ENCODE measurements around the gene CPLX4. TPM values are rescaled to one million over a fixed set of nuclear protein-coding genes. Genes with fewer than 3 reads are reported as not detected.

The CPLX4 gene, protein sequence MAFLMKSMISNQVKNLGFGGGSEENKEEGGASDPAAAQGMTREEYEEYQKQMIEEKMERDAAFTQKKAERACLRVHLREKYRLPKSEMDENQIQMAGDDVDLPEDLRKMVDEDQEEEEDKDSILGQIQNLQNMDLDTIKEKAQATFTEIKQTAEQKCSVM
- not detected for total RNA-seq

DNA sequence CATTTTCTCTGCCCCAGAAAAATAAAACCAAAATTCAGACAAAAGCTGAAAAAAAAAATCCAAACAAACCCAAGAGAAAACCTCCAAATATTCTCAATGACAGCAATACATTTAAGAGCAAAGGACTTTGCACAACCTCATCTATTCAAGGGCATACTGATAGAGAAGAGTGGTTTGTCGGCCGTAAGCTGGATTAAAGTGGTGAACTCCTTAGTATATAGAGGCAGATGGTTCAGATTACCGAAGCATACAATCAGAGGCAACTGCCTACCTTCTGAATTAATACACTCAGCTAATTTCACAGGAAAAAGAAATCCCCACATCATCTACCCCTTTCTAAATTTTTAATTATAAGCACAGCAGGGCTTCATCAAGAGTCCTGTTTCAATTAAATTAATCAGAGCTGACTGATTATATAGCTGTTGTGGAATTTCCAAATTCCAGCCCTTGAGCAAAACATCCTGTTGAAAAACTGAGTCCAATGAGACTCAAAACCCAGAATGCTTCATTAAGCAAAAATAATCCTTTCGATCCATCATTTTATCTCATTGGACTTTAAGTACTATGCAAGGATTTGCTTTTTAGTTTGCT, at the start of gene CPLX4:
Gene CPLX4, minus strand, starts transcription at position 190 of the 591 bp plus-strand sequence. Its CDS starts 187 bp downstream, at position 3.

GRCh38 chr18:59358712-59359575, 40.5 kb upstream of the CPLX4 start, which contains the start of gene LMAN1:
TSS of gene LMAN1 (minus strand) at chr18:59359265. CDS start at chr18:59359244, 21 bp downstream.

DNA sequence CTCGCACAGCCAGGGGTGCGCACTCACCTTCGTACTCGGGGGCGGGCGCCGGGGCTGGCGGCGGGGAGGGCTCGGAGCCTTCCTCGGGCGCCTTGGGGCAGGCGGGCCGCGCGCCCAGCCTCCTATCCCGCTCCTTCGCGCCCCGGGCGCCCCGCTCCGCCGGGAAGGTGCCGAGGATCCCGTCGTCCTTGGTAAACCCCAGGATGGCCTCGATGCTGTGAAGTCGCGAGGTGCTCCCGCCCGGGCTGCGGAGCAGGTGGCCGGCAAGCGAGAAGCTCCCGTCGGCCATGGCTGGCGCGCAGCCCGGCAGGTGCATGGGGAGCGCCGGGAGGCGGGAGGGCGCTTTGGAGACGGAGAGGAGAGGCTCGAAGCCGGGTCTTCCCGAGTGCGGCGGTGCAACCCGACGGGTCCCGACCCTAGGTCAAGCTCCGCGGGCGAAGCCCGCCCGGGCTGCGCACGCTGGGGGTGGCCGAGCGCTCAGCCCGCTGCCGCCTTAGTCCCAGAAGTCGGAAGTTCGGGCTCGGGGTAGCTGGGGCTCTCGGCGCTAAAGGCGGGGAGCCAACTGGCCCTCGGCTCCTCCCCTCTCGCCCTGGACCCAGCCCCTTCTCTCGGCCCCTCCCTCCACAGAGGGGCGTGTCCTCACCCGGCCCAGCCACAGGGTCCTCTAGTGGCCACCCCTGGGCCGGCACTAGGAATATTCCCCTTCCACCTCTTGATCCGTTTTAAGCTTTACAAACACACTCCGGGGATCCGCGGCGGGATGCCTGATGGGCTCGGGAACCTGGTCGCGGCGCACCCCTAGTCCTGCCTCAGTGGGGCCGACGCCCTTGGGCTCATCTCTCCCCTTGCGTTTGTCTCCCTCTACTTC, 45.3 kb downstream of the CPLX4 start, which contains the start of gene RAX:
Gene RAX, minus strand, starts transcription at position 564 of the 868 bp plus-strand sequence. Its CDS starts 248 bp downstream, at position 316.

Other genes with a start within 250 kb of the CPLX4 start
- gene SEC11C, start 178.8 kb downstream of the CPLX4 start, total RNA-seq = 10 to 100 TPM; 38.6 to 43.0 TPM
- not detected for gene GRP, start 98.5 kb downstream of the CPLX4 start, total RNA-seq
- gene RAX, start 45.2 kb downstream of the CPLX4 start, total RNA-seq = not detected
- 10 to 100 TPM; 61.9 to 94.2 TPM for gene LMAN1, start 40.6 kb upstream of the CPLX4 start, total RNA-seq